IPS-18c (cell line): ENCODE results near the gene HSPG2.

ENCODE experiments used
- H3K4me3 ChIP-seq: 2 replicates; pipeline ENCODE4 v1.7.0; 2013; ENCODE audit warnings: low read depth, mild to moderate bottlenecking, low read length, moderate library complexity; ENCODE audit not compliant: insufficient read depth
- H3K9me3 ChIP-seq: one replicate; pipeline ENCODE4 v1.6.1; 2013; ENCODE audit warnings: mild to moderate bottlenecking, low read length, moderate library complexity; ENCODE audit not compliant: control insufficient read depth, insufficient read depth

Gene HSPG2

DNA sequence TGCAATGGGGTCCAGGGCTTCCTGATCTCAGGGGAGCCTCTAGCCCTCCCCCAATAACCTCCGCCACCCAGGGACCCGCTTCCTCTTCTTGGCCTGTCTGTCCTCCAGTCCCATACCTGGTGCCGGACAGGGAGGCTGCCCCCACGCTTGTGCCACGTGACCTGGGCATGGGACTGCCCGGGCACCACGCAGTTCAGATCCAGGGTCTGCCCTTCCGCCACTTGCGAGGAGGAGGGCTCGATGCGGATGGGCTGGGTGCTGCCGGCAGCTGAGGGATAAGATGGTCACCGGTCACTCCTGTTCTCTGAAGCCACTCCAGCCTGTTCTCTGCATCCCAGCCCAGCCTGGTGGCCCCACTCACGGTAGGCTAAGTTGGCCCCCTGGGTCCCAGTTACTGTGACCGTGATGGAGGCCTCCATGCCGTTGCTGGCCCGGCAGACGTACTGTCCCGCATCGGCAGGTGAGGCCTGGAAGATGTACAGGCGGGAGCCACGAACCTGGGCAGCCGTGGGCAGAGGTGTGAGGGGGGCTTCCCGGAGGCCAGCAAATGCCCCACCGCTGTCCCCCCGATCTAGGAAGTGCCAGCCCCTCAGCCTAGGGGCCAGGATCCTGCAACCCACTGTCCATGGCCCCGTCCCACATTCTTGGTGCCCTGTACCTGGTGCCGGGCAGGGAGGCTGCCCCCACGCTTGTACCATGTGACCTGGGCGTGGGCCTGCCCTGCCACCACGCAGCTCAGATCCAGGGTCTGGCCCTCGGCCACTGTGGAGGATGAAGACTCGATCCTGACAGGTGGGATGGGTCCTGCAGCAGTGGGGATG is 85.5 kb downstream of the HSPG2 start:
- H3K9me3 ChIP-seq = no peaks in the 10 kb centered on the region
- no peak overlapping the region for H3K4me3 ChIP-seq

DNA sequence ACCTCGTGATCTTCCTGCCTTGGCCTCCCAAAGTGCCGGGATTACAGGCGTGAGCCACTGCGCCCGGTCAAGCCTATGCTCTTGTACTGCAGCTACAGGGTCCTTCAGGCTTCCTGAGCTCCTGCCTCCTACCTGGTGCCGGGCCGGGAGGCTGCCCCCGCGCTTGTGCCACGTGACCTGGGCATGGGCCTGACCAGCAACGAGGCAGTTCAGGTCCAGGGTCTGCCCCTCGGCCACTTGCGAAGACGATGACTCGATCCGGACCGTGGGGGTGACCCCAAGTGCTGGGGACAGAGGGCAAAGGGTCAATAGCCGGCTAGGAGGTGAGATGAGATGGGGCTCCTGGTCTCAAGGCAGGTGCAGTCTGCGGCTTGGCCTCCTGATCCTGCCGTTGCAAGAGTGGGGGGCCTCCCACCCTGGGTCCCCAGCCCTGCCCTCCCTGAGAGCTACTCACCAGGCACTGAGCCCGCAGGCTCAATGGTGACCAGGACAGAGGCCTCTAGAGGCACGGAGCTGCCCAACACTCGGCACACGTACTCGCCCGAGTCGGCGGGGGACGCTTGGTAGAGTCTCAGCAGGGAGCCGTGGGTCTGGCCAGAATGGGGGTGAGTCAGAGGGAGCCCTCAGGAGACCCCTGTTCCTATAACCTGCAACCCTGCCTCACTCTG is 87.1 kb downstream of the HSPG2 start:
- Histone ChIP-seq H3K4me3 (no peak overlapping the region), H3K9me3 (no peaks in the 10 kb centered on the region)

DNA sequence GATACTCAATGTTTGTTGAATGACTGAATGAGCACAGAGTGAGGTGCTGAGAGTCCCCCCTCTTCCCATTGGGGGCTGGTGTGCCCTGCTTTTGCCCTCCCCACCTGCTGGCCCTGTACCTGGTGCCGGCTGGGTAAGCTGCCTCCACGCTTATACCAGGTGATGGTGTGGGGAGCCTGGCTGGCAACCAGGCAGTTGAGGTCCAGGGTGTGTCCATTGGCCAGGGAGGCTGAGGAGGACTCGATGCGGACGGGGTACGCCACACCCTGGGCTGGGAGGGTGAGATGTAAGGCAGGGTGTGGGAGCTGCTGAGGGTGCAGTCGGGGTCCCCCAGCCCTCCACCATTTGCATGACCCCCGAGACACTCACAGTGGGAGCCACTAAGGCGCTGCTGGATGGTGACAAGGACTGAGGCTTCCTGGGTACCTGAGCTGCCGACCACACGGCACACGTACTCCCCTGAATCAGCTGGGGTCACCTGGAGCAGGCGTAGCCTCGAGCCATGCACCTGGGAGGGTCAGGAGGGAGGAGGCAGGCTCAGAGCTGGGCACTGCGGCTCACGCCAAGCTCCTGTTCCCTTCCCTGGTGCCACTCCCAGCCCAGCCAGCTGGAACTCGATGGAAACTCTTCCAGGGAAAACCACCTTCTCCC is 88.5 kb downstream of the HSPG2 start:
- no peaks in the 10 kb centered on the region for H3K9me3 ChIP-seq
- H3K4me3 ChIP-seq = no peak overlapping the region

DNA sequence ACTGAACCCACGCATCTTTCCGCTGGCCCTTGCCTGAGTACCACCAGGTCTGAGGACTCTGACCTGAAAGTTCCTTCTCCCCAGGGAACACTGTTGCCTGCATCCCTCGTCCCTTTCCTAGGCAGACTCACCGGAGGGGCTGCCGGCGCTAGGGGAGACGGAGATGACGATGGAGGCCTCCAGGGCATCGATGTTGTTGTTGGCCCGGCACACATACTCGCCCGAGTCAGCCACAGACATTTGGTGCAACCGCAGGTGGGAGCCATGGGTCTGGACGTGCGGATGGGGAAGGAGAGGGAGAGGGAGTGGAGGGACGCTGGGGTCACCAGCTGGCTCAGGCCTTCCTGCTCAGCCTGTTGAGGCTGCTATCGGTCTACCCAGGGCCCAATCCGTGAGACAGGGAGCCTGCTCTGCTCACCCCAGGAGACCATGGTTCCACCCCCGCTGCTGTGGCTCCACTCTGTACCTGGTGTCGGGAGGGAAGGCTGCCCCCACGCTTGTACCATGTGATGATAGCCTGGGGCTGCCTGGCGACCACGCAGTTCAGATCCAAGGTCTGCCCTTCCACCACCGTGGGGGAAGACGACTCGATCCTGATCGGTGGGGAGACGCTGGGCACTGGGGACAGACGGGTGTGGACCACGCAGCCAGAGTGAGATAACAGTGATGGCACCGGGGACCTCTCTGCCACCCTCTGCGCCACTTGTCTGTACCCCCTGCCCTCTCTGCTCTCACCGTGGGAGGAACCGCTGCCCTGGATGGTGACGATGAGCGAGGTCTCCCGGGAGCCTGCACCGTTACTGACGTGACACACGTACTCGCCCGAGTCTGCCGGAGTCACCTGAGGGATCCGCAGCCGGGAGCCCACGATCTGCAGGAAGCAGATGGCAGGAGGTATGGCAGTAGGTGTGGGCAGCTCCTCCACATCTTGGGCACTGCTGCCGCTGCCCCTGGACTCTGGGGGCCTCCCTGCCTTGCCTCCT is 89.6 kb downstream of the HSPG2 start:
- H3K9me3 ChIP-seq = no peaks in the 10 kb centered on the region
- H3K4me3 ChIP-seq = no peak overlapping the region

DNA sequence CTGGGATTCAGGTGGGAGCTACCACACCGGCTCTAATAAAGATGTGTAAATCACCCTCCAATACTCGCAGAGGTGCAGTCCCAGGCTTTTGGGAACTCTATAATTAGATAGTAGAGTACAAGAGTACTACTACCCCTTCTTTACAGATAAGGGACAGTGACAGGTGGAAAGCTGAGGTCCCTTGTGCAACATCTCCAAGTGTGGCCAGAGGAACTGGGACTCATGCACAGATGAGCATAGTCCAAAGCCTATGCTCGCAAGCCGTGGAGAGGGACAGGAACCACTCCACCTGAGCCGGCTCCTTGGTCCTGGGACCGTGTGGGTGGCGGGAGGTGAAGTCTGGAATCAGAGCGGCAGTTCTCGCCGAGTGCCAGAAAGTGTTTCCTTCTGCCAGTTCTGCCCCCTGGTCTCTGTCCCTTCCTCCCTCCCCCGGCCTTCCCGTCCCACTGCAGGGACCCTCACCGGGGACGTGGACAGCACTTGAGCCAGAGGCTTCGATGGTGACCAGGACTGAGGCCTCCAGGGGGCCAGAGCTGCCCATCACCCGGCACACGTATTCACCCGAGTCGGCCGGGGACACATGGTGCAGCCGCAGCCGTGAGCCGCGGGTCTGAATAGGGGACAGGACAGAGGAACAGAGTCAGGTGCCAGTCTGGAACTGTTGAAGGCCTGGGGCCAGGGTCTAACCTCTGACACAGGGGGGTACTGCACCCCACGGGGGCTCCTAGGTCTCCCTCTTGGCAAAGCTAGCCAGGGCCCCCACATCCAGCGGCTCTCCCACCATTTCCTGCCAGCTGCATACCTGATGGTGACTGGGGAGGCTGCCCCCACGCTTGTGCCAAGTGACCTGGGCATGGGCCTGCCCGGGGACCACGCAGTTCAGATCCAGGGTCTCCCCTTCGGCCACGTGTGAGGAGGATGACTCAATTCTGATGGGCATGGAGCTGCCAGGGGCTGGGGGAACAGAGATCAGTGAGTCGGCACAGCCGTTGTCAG is 91.2 kb downstream of the HSPG2 start:
- Histone ChIP-seq H3K9me3 (no peaks in the 10 kb centered on the region), H3K4me3 (no peak overlapping the region)

DNA sequence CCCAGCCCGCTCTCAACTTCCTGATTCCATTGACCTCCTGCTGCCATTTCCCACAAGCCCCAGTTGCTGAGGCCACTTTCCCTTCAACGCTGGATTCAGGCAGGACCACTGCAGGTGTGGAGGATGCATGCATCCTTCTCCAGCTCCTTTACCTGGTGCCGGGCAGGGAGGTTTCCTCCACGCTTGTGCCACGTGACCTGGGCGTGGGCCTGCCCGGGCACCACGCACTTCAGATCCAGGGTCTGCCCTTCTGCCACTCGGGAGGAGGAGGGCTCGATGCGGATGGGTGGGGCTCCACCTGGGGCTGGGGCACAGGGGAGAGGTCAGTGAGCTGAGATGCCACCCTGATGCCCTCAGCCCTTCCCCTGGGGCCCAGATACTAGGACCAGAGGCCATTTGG is 93.1 kb downstream of the HSPG2 start:
- no peaks in the 10 kb centered on the region for H3K9me3 ChIP-seq
- no peak overlapping the region for H3K4me3 ChIP-seq

DNA sequence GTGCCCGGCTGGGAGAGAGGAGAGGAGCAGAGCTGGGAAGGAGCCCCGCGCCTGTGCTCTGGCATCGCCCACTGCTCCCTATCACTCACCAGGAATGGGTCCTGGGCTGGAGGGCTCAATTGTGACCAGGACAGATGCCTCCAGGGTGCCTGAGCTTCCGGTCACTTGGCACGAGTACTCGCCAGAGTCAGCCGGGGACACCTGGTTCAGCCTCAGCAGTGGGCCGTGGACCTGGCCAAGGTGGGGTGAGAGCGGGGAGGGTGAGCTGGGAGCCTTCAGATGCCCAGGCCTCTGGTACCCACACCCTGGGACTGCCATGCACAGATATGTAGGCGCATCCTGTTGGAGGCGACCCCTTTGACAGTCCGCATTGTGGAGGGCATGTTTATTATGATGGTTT is 93.9 kb downstream of the HSPG2 start:
- Histone ChIP-seq H3K4me3 (no peak overlapping the region), H3K9me3 (no peaks in the 10 kb centered on the region)

DNA sequence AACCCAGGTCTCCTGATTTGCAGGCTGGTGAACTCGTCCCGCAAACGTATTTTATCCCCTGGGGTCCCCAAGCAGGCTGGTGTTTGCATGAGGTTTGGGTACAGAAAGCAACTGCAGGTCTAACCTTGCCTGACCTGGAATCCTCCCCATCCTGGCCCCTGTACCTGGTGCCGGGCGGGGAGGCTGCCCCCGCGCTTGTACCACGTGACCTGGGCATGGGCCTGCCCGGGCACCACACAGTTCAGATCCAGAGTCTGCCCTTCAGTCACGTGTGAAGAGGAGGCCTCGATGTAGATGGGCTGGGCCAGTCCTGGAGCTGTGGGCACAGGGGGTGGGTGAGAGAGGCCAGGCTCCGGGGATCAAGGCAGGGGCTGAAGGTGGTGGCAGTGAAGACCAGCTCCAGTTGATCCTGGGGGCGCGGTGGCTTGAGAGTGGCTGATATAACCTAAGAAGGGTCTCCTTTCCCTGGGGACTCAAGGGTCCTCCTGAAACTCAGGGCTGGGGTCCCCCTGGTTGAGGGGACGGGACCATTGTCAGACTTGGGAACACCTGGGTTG is 94.4 kb downstream of the HSPG2 start:
- Histone ChIP-seq H3K4me3 (no peak overlapping the region), H3K9me3 (no peaks in the 10 kb centered on the region)

DNA sequence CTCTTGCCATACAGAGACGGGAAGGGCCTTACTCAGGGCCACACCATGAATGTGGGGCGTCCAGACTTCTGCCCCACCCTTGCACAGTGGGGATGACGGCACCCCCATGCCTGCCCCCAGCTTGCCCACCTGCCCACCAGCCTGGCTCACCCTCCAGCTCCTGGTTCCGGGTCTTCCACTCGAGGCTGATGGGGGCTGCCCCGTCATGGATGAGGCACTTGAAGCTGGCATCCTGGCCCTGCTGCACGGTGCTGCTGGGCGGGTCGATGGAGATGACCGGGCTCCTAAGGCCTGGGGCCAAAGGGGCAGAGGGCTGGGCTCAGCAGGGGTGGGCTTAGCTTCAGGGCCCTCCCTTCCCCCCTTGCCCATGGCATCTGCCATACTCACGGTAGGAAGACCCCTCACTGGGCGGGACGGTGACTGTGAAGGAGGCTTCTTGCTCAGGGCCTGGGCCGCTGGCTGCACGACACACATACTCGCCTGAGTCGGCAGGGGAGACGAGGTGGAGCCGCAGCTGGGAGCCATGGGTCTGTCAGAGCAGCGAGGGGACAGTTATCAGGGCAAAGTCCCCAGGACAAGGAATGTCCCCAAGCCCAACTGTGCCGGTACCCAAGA is 95.2 kb downstream of the HSPG2 start:
- Histone ChIP-seq H3K9me3 (no peaks in the 10 kb centered on the region), H3K4me3 (no peak overlapping the region)

DNA sequence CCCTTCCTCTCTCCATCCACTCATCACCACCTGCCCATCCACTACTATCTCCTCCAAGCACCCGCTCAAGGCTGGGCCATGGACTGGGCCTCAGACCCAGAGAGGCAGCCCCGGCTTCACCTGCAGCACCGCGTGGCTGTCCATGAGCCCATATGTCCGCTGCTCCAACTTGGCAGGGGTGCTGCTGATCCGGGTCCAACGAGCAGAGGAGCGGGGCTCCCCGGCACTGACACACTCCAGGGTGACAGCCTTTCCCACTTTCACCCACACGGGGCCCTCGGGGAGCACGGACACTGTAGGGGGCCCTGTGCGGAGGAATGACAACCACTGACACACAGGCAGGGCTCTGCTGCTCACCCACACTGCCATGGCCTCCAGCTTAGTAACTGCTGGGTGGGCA is 96.1 kb downstream of the HSPG2 start:
- peaks cover under 1% of the 10 kb centered on the region for H3K9me3 ChIP-seq
- H3K4me3 ChIP-seq = no peak overlapping the region

DNA sequence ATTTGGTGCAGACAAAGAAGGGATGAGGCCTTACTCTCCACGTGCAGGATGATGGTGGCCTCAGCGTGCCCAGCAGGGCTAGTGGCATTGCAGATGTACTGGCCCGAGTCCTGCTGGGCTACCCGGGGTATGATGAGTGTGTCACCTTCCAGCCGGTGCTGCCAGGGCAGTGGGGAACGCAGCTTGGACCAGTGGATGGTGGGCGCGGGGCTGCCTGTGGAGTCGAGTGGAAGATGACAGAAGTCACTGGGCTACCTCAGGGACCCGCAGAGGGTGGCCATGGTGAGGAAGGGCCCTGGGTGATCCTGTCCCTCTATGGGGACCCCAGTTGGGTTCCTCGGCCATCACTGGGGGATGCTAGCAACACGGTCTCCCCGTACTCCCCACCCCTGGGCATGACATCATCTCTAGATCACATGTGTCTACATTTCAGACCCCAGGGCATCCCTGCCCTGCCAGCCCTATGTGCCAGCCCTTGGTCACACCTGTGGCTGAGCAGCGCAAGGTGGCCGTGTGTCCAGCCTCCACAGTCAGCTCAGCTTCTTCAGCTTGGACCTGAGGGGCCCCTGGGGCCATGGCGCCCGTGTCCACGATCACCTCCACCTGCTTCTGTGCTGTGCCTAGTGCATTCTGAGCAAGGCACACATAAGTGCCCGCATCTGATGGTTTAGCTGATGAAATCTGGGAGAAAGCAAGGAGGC is 97.6 kb downstream of the HSPG2 start:
- peaks cover 3% of the 10 kb centered on the region for H3K9me3 ChIP-seq

DNA sequence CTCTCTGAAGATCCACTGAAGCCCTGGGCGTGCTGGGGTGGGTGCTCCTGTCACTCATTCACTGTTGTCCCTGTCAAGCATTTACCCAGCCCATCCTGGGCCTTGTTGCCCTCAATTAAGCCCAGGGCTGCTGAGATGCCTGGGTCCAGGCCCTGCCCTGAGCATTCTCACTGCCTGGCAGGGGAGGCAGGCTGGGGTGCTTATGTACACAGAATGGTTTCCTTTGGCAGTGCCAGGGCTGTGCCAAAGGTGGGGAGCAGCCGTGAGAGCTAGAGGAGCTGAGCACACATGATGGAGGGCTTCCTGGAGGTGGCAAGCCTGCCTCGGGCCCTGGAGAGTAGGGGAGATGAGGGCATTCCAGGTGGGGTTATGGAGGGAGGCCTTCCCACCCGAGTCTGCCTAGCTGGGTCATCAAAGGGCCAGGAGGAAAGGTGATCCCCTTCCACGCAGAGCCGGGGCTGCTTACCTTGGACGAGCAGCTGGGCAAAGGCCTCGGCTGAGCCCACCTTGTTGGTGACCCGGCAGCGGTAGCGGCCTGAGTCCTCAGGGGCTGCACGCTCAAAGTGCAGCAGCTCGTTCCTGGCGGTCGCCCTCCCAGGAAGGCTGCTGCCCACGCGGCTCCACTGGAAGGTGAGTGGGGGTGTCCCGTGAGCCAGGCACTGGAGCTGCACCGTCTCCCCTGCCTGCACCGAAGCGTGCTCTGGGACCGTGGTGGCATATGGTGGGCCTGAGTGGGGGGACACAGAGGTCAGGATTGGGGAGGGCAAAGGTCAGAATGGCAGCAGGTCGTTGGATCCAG is 98.6 kb downstream of the HSPG2 start:
- H3K4me3 ChIP-seq = no peak overlapping the region

More for the DNA sequence above, 97.6 kb downstream of the HSPG2 start:
- no peak overlapping the region for H3K4me3 ChIP-seq

DNA sequence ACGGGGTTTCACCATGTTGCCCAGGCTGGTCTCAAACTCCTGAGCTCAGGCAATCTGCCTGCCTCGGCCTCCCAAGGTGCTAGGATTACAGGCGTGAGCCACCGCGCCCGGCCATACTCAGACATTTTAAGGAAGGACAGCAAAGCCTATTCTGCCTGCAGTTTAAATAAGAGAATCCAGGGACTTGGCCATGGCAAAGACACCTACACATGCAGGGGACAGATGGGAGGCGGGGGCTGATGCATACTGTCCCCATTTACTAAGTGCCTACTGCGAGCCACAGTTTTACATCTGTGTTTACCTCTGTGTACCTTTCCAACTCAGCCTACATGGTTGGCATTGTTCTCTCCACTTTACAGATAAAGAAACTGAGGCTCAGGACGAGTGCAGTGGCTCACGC is 99.6 kb downstream of the HSPG2 start:
- H3K9me3 ChIP-seq = peaks cover 3% of the 10 kb centered on the region
- H3K4me3 ChIP-seq = no peak overlapping the region

More for the DNA sequence above, 98.6 kb downstream of the HSPG2 start:
- H3K9me3 ChIP-seq = peaks cover 3% of the 10 kb centered on the region

DNA sequence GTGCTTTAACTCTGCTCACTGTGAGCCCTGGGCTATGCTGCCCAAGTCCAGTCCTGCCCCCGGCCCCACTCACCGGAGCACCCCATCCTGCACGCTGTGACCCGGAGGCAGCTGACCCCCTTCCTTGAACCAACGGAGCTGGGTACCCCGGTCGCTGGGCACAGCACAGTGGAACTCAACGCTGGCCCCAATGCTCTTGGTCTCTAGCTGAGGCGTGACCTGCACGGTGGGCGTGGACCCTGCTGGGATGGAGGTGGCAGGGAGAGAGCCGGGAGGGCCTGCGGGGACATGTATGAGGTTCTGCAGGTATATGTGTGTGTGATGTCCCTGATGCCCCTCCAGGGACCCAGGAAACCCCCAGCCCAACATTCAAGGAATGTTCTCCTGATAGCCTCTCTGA is 100.4 kb downstream of the HSPG2 start:
- H3K9me3 ChIP-seq = peaks cover 3% of the 10 kb centered on the region
- no peak overlapping the region for H3K4me3 ChIP-seq
